Loucy (cell line): ENCODE measurements around the gene STAB2.

Source experiments
- H2AFZ ChIP-seq: fragments of 200-600 bp; sonication (generic); 2 replicates; pipeline ENCODE4 v1.6.0; 2016; ENCODE audit warnings: antibody characterized with exemption, mild to moderate bottlenecking, low read length, moderate library complexity
- H3F3A ChIP-seq: fragments of 200-600 bp; 2 replicates; pipeline ENCODE4 v1.6.0; 2016; ENCODE audit warnings: antibody characterized with exemption, low read depth, mild to moderate bottlenecking
- H3K27me3 ChIP-seq: fragments of 200-600 bp; sonication (generic); 2 replicates; pipeline ENCODE4 v1.6.1; 2014; ENCODE audit warnings: low read length, mild to moderate bottlenecking; ENCODE audit not compliant: insufficient read depth, poor library complexity, severe bottlenecking
- H3K36me3 ChIP-seq: fragments of 200-600 bp; sonication (generic); 2 replicates; pipeline ENCODE4 v1.6.1; 2016; ENCODE audit warnings: low read length; ENCODE audit not compliant: insufficient read depth
- H3K4me1 ChIP-seq: fragments of 200-600 bp; sonication (generic); 2 replicates; pipeline ENCODE4 v1.5.1; 2014; ENCODE audit warnings: low read length, mild to moderate bottlenecking; ENCODE audit not compliant: insufficient read depth, poor library complexity, severe bottlenecking
- H3K4me2 ChIP-seq: fragments of 200-600 bp; sonication (generic); 2 replicates; pipeline ENCODE4 v1.6.0; 2014; ENCODE audit warnings: antibody characterized with exemption, low read length, low read depth, mild to moderate bottlenecking; ENCODE audit not compliant: poor library complexity, severe bottlenecking
- H3K4me3 ChIP-seq: fragments of 200-600 bp; sonication (generic); 2 replicates; pipeline ENCODE4 v1.5.1; 2014; ENCODE audit warnings: low read length, mild to moderate bottlenecking, mixed read lengths; ENCODE audit not compliant: poor library complexity, severe bottlenecking
- H3K79me2 ChIP-seq: fragments of 200-600 bp; sonication (generic); 2 replicates; pipeline ENCODE4 v1.6.1; 2014; ENCODE audit warnings: low read length; ENCODE audit not compliant: insufficient read depth
- H3K9ac ChIP-seq: fragments of 200-600 bp; sonication (generic); 2 replicates; pipeline ENCODE4 v1.6.0; 2014; ENCODE audit warnings: mild to moderate bottlenecking, low read depth, low read length, moderate library complexity; ENCODE audit not compliant: poor library complexity, severe bottlenecking
- H3K9me2 ChIP-seq: fragments of 200-600 bp; sonication (generic); replicated peaks from 2 replicates; pipeline ENCODE4 v1.6.1; 2016; ENCODE audit warnings: low read depth, low read length, mixed read lengths
- H3K9me3 ChIP-seq: fragments of 200-600 bp; sonication (generic); 2 replicates; pipeline ENCODE4 v1.6.1; 2014; ENCODE audit warnings: mild to moderate bottlenecking, antibody characterized with exemption, low read length, low read depth; ENCODE audit not compliant: insufficient read depth
- H4K20me1 ChIP-seq: fragments of 200-600 bp; sonication (generic); 2 replicates; pipeline ENCODE4 v1.6.0; 2014; ENCODE audit warnings: antibody characterized with exemption, low read length, mild to moderate bottlenecking; ENCODE audit not compliant: insufficient read depth, poor library complexity, severe bottlenecking
- EZH2phosphoT487 ChIP-seq: fragments of 200-600 bp; IDR thresholded peaks from 2 replicates; pipeline ENCODE4 v1.6.1; 2018; ENCODE audit warnings: antibody characterized with exemption, mild to moderate bottlenecking, moderate library complexity, borderline replicate concordance
- TF ChIP-seq, protein P1 (sequence below): fragments of 200-600 bp; sonication (generic); conservative IDR thresholded peaks from 2 replicates; pipeline ENCODE4 v1.5.1; 2014; ENCODE audit warnings: mild to moderate bottlenecking, antibody characterized with exemption, low read length

STAB2 gene

DNA sequence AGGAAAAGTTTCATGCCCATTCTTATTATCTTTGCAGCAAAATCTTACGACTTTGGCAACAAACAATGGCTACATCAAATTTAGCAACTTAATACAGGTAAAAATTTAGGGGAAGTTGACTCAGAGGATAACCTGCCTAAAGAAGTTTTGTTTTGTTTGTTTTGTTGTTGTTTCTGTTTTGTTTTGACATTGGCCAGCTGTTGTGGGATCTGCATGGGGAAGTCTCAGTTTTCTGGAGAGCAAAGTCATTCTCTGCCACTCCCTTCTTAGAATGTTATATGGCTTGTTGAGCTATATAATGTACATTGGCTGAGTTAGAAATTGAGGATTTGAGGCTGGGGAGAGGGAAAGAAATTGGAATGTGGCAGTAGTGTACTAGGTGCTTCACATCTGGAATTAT is 144.5 kb downstream of the STAB2 start:
- Histone ChIP-seq H3K27me3 (no peaks in the 10 kb centered on the region), H3K4me2 (no peak overlapping the region), H3K9ac (no peak overlapping the region), H3F3A (no peaks in the 10 kb centered on the region), H3K4me3 (no peak overlapping the region), H3K36me3 (no peaks in the 10 kb centered on the region), H3K9me2 (no peaks in the 10 kb centered on the region), H3K4me1 (no peaks in the 10 kb centered on the region), H4K20me1 (no peaks in the 10 kb centered on the region), H3K79me2 (no peaks in the 10 kb centered on the region), H2AFZ (no peak overlapping the region), H3K9me3 (no peaks in the 10 kb centered on the region)
- TF ChIP-seq EZH2phosphoT487: no peak

- Histone ChIP-seq H3K27me3 (no peaks in the 10 kb centered on the region), H3K4me2 (no peak overlapping the region), H3K36me3 (no peaks in the 10 kb centered on the region), H3K9me3 (no peaks in the 10 kb centered on the region), H3K4me3 (no peak overlapping the region), H3K4me1 (no peaks in the 10 kb centered on the region), H3K79me2 (no peaks in the 10 kb centered on the region), H3K9me2 (no peaks in the 10 kb centered on the region), H3K9ac (no peak overlapping the region), H2AFZ (no peak overlapping the region), H4K20me1 (no peaks in the 10 kb centered on the region), H3F3A (no peaks in the 10 kb centered on the region)
- TF ChIP-seq EZH2phosphoT487: no peak
These were observed 147.8 kb downstream of the STAB2 start for GRCh38 chr12:103734863-103735262.

DNA sequence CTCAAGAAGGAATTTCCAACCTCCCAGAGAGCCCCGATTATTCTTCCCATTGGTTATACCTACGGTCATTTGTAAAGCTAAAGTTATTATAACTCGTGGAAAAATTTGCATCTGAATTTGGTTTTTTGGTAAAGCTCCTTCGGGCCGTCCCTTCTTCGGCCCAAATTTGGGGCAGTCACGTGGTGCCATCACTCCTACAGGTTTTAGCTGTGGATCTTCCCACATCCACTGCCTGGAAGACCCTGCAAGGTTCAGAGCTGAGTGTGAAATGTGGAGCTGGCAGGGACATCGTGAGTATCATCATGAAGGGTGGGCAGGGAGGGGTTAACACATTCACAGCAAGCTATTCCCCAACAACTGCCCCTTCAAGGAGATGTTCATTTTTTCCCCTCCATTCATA is 148.2 kb downstream of the STAB2 start:
- no peaks in the 10 kb centered on the region for H3K79me2 ChIP-seq
- no peak overlapping the region for H3K9ac ChIP-seq
- H3K9me2 ChIP-seq: no peaks in the 10 kb centered on the region
- no peak overlapping the region for H3K4me2 ChIP-seq
- TF ChIP-seq EZH2phosphoT487: no peak
- TF ChIP-seq, protein P1, sequence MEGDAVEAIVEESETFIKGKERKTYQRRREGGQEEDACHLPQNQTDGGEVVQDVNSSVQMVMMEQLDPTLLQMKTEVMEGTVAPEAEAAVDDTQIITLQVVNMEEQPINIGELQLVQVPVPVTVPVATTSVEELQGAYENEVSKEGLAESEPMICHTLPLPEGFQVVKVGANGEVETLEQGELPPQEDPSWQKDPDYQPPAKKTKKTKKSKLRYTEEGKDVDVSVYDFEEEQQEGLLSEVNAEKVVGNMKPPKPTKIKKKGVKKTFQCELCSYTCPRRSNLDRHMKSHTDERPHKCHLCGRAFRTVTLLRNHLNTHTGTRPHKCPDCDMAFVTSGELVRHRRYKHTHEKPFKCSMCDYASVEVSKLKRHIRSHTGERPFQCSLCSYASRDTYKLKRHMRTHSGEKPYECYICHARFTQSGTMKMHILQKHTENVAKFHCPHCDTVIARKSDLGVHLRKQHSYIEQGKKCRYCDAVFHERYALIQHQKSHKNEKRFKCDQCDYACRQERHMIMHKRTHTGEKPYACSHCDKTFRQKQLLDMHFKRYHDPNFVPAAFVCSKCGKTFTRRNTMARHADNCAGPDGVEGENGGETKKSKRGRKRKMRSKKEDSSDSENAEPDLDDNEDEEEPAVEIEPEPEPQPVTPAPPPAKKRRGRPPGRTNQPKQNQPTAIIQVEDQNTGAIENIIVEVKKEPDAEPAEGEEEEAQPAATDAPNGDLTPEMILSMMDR: no peak
- H3K4me1 ChIP-seq: no peaks in the 10 kb centered on the region
- no peaks in the 10 kb centered on the region for H3K9me3 ChIP-seq
- H2AFZ ChIP-seq: no peak overlapping the region
- no peaks in the 10 kb centered on the region for H3F3A ChIP-seq
- no peaks in the 10 kb centered on the region for H4K20me1 ChIP-seq
- no peak overlapping the region for H3K4me3 ChIP-seq
- H3K36me3 ChIP-seq: no peaks in the 10 kb centered on the region
- H3K27me3 ChIP-seq: no peaks in the 10 kb centered on the region

- Histone ChIP-seq H3K79me2 (no peaks in the 10 kb centered on the region), H3K9me2 (no peaks in the 10 kb centered on the region), H3F3A (no peaks in the 10 kb centered on the region), H3K27me3 (no peaks in the 10 kb centered on the region), H3K4me3 (no peak overlapping the region), H3K4me1 (no peaks in the 10 kb centered on the region), H3K4me2 (no peak overlapping the region), H3K9me3 (no peaks in the 10 kb centered on the region), H3K36me3 (no peaks in the 10 kb centered on the region), H3K9ac (no peak overlapping the region), H2AFZ (no peak overlapping the region), H4K20me1 (no peaks in the 10 kb centered on the region)
- TF ChIP-seq EZH2phosphoT487: no peak
- TF ChIP-seq, protein P1: no peak
These were observed 149.5 kb downstream of the STAB2 start for GRCh38 chr12:103736572-103736971.
